Caki2 (cell line): ENCODE data around the gene HECTD4. TPM values are rescaled to one million over a fixed set of nuclear protein-coding genes. Genes with fewer than 3 reads are reported as not detected.

Experiments
- DNase-seq: peaks from one replicate; pipeline ENCODE4 v3.0.0-alpha.2; 2015; ENCODE audit warnings: low read depth
- in situ Hi-C: cut with HindIII; loops from 2 replicates; pipeline ENCODE4 v1.10.0; 2016; ENCODE audit warnings: low sequenced_read_pairs, low pct_unique_long_range_greater_than_20kb, mixed read lengths
- total RNA-seq: library from RNA; depleted of rRNA; stranded (reverse); fragments of >200 nt; shearing (Covaris generic); gene quantifications from 2 replicates; pipeline ENCODE4 v1.2.3, GENCODE V29; 2014; ENCODE audit warnings: low replicate concordance

HECTD4 gene
- total RNA-seq, 1 experiment from 2014 or later: 10.0 TPM

DNA sequence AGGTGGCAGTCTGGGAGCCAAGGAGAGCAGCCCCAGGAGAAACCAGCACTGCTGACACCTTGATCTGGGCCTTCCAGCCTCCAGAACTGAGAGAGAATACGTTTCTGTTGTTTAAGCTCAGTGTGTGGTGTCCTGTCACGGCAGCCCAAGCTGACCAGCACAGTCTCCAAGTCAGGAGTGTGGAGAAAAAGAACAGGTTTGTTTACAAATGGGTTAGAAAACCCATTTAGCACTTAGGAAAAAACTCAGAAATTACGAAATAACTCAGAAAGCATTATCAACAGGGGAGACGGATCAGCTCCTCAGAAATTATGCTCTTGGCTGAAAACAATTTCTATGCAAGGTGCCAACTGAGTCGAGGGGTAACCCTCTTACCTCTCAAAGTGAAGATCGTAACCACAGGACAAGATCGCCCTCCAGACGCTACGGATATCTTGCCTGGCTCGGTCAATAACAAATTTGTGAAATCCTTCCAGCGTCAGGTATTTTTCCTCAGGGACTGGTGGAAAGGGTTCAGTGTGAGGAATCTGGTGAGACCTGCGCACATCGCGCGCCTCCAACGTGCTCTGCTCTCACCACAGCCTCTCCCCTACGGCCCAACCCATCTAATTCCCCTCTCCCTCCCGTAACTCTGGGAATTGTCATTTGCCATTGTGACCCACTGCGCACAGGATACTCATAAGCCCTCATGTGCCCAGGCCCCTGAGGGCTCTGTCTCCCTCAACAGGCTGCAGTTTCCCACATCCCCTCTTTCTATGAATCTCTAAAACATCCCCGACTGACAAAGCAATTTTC lies 206.7 kb downstream of the HECTD4 start:
- DNase-seq: no peak

GRCh38 chr12:112172556-112173324 lies 209.5 kb downstream of the HECTD4 start:
- in situ Hi-C loops: no loop called here
- DNase-seq: no peak

More for the DNA sequence above, 206.7 kb downstream of the HECTD4 start:
- in situ Hi-C loops: no loop called here

- in situ Hi-C loops: no loop called here
- no peak for DNase-seq
Observed at GRCh38 chr12:112170971-112171596, 211.1 kb downstream of the HECTD4 start.

GRCh38 chr12:112170376-112170775 lies 211.9 kb downstream of the HECTD4 start:
- DNase-seq: no peak
- in situ Hi-C loops: no loop called here

DNA sequence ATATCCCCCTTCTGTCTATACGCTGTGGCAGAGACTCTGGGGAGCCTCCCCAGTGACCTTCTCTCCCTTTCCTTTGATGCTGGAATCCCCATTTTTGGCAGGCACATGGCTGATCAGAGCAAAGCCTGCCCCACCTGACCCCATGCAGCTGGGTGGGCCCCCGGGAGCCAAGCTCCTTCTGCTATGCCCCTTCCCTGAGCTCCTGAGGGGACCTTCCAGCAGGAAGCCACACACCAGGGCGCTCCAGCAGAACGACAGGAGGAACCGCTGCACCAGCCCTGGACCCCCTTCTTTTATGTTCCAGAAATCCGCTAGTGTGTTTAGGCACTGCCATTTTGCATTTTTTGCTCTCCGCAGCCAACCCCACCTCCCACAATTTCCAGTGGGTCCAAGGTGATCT lies 212.3 kb downstream of the HECTD4 start:
- DNase-seq: no peak
- in situ Hi-C loops: no loop called here

DNA sequence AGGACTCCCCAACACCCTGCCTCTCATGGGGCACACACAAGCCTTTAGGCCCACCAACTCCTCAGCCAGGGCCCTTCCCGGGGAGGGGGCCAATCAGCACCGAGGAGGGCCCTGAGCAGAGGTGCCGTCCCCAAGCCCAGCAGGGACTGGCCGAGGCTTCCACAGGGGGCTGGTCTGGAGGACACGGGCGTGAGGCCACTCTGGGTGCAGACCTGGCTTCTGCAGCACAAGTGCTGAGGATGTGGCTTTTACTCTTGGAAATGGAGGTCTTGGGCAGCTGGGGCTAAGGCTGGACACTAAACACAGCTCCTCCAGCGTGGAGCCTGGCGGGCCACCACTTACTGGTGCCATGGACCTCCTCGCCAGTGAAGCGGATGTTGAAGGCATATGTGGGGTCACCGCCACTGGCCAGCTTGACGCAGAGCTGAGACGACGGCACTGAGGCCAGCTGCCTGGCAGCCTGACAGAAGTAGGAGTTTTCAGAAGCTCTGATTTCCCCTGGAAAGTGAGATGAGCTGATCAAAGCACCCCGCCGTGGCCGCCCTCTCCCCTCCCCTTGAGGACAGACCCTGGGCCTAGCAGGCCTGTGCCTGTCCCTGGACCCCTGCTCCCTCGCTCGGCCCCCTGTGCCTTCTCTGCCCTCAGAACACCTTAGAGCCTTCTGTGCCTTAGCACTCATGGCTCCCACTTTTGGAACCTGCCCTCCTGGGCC lies 212.9 kb downstream of the HECTD4 start:
- in situ Hi-C loops: no loop called here
- no peak for DNase-seq

DNA sequence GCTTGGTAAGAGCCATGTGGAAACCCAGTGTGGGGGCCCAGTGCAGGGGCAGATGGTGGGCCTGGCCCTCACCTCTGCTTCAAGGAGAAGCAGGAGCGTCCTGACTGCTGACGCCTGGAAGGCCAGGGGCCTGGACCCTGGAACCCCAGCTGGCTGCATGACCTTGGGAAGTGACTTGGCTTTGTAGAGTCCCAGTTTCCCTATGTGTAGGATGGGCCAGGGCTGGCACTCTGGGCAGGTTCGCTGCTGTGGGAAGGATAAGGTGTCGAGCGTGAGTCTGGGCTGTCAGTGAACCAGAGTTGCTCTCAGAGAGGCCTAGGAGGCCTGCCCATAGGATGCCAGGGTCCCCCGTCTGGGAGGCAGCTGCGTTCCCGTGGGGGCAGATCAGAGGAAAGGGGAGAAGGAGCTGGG lies 213.7 kb downstream of the HECTD4 start:
- in situ Hi-C loops: no loop called here
- no peak for DNase-seq

GRCh38 chr12:112167718-112168525 lies 214.3 kb downstream of the HECTD4 start:
- no peak for DNase-seq
- in situ Hi-C loops: no loop called here

GRCh38 chr12:112167031-112167461 lies 215.2 kb downstream of the HECTD4 start:
- DNase-seq: no peak
- in situ Hi-C loops: no loop called here

- in situ Hi-C loops: no loop called here
Observed at GRCh38 chr12:112166051-112167015, 215.9 kb downstream of the HECTD4 start.

DNA sequence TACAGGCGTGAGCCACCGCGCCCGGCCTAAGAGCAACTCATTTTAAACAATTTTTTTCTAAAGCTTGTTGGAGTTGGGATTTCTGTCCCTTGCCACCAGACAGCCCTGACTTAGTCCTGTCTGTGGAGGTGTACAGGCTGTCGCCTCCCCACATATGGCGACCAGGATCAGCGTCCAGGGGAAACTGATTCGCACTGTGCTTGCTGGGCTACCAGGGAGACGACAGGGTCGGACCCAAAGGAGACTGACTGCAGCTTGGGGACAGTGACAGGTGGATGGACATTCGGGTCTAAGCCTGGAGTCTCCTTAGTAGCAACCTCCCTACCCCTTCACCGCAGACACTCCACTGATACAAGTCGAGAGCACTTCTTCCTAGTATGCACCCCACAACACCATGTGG lies 216.6 kb downstream of the HECTD4 start:
- DNase-seq: no peak
- in situ Hi-C loops: no loop called here

More at GRCh38 chr12:112166051-112167015, 215.9 kb downstream of the HECTD4 start:
- no peak for DNase-seq

GRCh38 chr12:112164011-112164660 lies 218.1 kb downstream of the HECTD4 start:
- in situ Hi-C loops: no loop called here

GRCh38 chr12:112163471-112163991 lies 218.7 kb downstream of the HECTD4 start:
- in situ Hi-C loops: no loop called here
- no peak for DNase-seq

More at GRCh38 chr12:112164011-112164660, 218.1 kb downstream of the HECTD4 start:
- DNase-seq: no peak

DNA sequence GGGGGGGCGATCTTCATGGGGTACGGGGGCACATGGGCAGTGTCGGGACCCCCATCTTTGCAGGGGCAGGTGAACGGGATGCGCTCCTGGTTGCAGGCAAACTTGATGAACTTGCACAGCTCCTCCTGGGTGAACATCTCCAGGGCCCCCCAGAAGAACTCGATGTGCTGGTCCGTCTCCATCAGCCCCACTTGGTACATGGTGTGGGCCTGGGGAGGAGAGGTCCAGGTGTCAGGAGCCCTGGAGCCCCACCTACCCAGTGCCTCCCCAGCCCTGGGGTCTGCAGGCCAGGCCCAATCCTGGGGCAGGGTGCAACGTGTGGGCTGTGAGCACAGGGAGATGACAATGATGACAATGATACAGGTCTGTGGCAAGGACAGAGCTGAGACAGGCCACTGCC lies 219.2 kb downstream of the HECTD4 start:
- DNase-seq: no peak
- in situ Hi-C loops: no loop called here

DNA sequence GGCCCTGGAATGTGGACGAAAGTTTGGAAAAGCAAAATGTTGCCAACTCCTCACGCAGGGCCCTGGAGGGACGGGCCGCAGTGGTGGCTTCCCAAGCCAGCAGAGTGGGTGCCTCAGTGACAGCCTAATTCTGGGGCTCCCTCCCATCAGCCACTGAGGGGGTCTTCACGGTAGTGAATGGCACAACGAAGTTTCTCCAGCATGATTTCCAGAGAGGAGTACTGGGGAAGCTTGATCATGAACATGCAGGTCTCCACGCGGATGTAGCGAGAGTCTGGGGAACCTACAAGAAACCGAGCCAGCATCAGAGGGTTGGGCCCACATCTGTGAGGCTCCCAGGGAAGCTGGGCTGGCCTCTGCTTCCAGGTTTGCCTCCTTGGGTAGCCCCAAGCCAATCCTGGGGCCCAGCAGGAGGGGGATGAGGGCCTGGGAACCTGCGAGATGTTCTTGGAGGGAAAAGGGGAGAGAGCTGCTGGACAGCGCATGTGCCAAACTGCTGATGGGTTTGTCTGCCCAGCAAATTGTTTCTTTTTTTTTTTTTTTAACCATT lies 219.9 kb downstream of the HECTD4 start:
- in situ Hi-C loops: no loop called here
- no peak for DNase-seq

- no peak for DNase-seq
- in situ Hi-C loops: no loop called here
Observed at GRCh38 chr12:112161711-112162110, 220.5 kb downstream of the HECTD4 start.
